Tibial nerve (tissue), 4 donors: ENCODE results near the gene UBN2. TPM values are rescaled to one million over a fixed set of nuclear protein-coding genes. Genes with fewer than 3 reads are reported as not detected.

ENCODE experiments used
- DNase-seq, 2 donors: peaks; one replicate each; pipeline ENCODE4 v3.0.0-alpha.2; 2019; ENCODE audit warnings: low spot score in 2 of 2
- H3K27ac ChIP-seq, 4 donors: fragments of 200-600 bp; sonication (generic) in 3 of 4; one replicate each; pipeline ENCODE4 v1.5.1; 2017 to 2019; ENCODE audit warnings: mild to moderate bottlenecking in 1 of 4
- H3K27me3 ChIP-seq, 2 donors: fragments of 200-600 bp; sonication (generic) in 1 of 2; one replicate each; pipeline versions ENCODE4 v1.5.1 to v1.6.0; 2017 to 2019
- H3K36me3 ChIP-seq, 3 donors: fragments of 200-600 bp; sonication (generic); one replicate each; pipeline ENCODE4 v1.5.1; 2018 to 2019
- H3K4me1 ChIP-seq, 4 donors: fragments of 200-600 bp; sonication (generic) in 3 of 4; one replicate each; pipeline ENCODE4 v1.5.1; 2017 to 2019
- H3K4me3 ChIP-seq, 4 donors: fragments of 200-600 bp; sonication (generic) in 3 of 4; one replicate each; pipeline ENCODE4 v1.5.1; 2017 to 2019; ENCODE audit warnings: mild to moderate bottlenecking in 1 of 4, moderate library complexity in 1 of 4
- H3K9me3 ChIP-seq, 4 donors: fragments of 200-600 bp; sonication (generic) in 3 of 4; one replicate each; pipeline ENCODE4 v1.5.1; 2017 to 2019
- EP300 ChIP-seq, 2 donors: sonication (generic); formaldehyde crosslinking; IDR thresholded peaks; one replicate each; pipeline ENCODE4 v1.6.1; 2017; ENCODE audit warnings: antibody characterized with exemption in 2 of 2, mild to moderate bottlenecking in 1 of 2
- POLR2A ChIP-seq, 2 donors: fragments of 450-650 bp; IDR thresholded peaks; one replicate each; pipeline ENCODE4 v1.6.1; 2017; ENCODE audit warnings: antibody characterized with exemption in 2 of 2, mild to moderate bottlenecking in 2 of 2, moderate library complexity in 2 of 2
- WGBS, 2 donors: methylation state at CpG; one replicate each; pipeline ENCODE4 v1.1.5; 2018; 5-methylcytosine and 5-hydroxymethylcytosine counted together
- total RNA-seq, 4 donors: library from RNA; depleted of rRNA; stranded (reverse); fragments of >200 nt; gene quantifications; one replicate each; pipeline ENCODE4 v1.1.0, GENCODE V29; 2016
- TF ChIP-seq, protein P1 (sequence below), 5 experiments: fragments of 200-600 bp in 3 of 5; fragments of 450-650 bp in 2 of 5; sonication (generic) in 3 of 5; IDR thresholded peaks; one replicate each; pipeline ENCODE4 v1.5.1; 2016 to 2019; ENCODE audit warnings: antibody characterized with exemption in 5 of 5, mild to moderate bottlenecking in 3 of 5, moderate library complexity in 2 of 5

UBN2 gene
- total RNA-seq, 4 donors from 2014 or later: 16.7 to 20.9 (median 19.2) TPM

DNA sequence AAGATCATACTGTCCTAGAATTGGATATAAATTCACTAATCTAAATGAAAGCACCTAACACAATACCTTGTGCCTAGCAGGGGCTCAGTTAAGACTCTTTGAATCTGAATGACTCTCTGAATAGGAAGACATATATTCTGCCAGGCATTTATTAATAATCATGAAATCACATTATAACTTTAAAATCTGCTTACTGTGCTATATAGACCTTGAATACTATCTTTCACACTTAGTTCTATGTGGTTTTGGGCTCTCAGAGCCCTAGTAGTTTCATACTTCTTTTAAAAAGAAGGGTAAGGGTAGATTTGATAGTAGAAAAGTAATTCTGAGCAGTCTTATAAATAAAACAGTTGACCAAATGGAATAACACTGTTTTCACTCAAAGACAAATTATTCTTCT is 10.2 kb downstream of the UBN2 start:
- no peak for TF ChIP-seq EP300 (IDR thresholded peaks at IDR 0.05)
- TF ChIP-seq, protein P1, sequence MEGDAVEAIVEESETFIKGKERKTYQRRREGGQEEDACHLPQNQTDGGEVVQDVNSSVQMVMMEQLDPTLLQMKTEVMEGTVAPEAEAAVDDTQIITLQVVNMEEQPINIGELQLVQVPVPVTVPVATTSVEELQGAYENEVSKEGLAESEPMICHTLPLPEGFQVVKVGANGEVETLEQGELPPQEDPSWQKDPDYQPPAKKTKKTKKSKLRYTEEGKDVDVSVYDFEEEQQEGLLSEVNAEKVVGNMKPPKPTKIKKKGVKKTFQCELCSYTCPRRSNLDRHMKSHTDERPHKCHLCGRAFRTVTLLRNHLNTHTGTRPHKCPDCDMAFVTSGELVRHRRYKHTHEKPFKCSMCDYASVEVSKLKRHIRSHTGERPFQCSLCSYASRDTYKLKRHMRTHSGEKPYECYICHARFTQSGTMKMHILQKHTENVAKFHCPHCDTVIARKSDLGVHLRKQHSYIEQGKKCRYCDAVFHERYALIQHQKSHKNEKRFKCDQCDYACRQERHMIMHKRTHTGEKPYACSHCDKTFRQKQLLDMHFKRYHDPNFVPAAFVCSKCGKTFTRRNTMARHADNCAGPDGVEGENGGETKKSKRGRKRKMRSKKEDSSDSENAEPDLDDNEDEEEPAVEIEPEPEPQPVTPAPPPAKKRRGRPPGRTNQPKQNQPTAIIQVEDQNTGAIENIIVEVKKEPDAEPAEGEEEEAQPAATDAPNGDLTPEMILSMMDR (IDR thresholded peaks at IDR 0.05): no peak
- TF ChIP-seq POLR2A (IDR thresholded peaks at IDR 0.05): no peak
- H3K36me3 ChIP-seq: peaks cover 0 to 85% (median 3%) of the 10 kb centered on the region in 3 donors

DNA sequence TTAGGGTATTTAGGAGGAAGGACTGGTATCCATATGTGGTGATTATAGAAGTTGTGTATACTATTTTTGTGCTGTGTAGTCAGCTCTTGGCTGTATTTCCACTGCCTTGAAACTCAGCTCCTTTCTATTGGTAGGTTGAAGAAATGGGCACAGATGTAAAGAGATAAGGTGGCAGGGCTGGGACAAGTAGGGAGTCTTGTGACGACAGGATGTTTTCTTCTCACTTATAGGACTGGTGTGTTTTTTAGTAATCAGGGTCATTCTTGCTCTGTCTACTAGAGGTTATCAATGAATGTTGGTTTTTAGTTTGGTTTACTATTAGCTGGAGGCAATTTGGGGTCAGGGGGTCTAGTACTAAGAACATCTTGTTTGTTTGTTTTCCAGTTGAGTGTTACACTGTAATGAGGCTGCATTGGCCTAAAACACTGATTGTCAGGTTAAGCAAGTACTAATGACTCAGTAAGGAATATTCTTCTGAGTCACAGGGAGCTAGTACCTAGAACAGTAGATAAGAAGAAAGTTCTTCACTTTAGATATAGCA is 11.8 kb downstream of the UBN2 start:
- Histone ChIP-seq H3K4me1 (peaks cover 0 to 21% (median 1%) of the 10 kb centered on the region in 4 donors), H3K36me3 (peaks cover 0 to 88% (median 3%) of the 10 kb centered on the region in 3 donors), H3K27ac (no peak overlapping the region), H3K9me3 (no peaks in the 10 kb centered on the region), H3K4me3 (no peak overlapping the region), H3K27me3 (no peaks in the 10 kb centered on the region)
- WGBS, 2 donors: 59 to 65% methylated on average over 1 of the region's 1 CpG
- no peak for DNase-seq
- no peak for TF ChIP-seq POLR2A (IDR thresholded peaks at IDR 0.05)
- no peak for TF ChIP-seq EP300 (IDR thresholded peaks at IDR 0.05)
- TF ChIP-seq, protein P1 (IDR thresholded peaks at IDR 0.05): no peak

More for the DNA sequence above, 10.2 kb downstream of the UBN2 start:
- H3K27ac ChIP-seq: no peak overlapping the region
- H3K4me1 ChIP-seq: peaks cover 0 to 21% (median 1%) of the 10 kb centered on the region in 4 donors
- DNase-seq: no peak
- H3K4me3 ChIP-seq: no peak overlapping the region
- no peaks in the 10 kb centered on the region for H3K9me3 ChIP-seq
- no peaks in the 10 kb centered on the region for H3K27me3 ChIP-seq

DNA sequence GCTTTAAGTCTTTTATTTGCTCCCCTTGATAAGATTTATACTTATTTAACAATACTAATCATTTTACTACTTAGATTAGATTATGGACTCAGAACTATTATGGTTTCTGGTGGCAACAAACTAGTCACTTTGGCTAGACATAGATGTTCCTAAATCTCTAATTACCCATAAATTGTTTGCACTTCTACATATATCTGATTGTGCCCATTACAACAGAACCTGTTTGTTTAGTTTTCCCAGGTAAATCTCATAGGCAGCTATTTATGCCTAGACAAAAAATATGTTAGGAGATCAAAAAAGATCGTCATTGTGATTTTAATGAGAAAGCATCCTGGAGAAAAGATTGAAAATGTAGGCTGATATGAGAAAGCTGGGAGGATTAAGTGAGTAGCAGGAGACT is 14.4 kb downstream of the UBN2 start:
- H3K4me3 ChIP-seq: no peak overlapping the region

DNA sequence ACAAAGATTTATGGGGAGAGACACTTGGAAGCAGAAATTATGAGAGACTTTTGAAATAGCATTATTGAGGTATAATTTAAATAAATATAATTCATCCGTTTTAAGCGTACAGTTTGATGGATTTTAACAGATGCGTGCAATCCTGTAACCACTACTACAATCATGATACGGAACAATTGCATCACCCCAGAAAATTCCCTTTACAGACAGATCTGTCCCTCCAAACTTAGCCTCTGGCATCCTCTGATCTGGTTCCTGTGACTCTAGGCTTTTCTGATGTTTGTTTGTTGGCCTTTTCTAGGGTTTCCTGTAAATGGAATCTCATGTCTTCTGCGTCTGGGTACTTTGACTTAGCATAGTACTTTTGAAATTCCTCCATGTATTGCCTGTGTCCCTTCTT is 15.5 kb downstream of the UBN2 start:
- WGBS, 2 donors: 94 to 97% methylated on average over 5 of the region's 5 CpGs

More for the DNA sequence above, 14.4 kb downstream of the UBN2 start:
- Histone ChIP-seq H3K9me3 (no peaks in the 10 kb centered on the region), H3K36me3 (peaks cover 0 to 80% (median 0%) of the 10 kb centered on the region in 3 donors), H3K27me3 (no peaks in the 10 kb centered on the region), H3K27ac (no peak overlapping the region), H3K4me1 (peaks cover 0 to 21% (median 1%) of the 10 kb centered on the region in 4 donors)
- TF ChIP-seq, protein P1 (IDR thresholded peaks at IDR 0.05): no peak
- TF ChIP-seq POLR2A (IDR thresholded peaks at IDR 0.05) (no peak), EP300 (IDR thresholded peaks at IDR 0.05) (no peak)
- DNase-seq: no peak
- 84 to 96% methylated on average over 1 of the region's 1 CpG for WGBS, 2 donors

DNA sequence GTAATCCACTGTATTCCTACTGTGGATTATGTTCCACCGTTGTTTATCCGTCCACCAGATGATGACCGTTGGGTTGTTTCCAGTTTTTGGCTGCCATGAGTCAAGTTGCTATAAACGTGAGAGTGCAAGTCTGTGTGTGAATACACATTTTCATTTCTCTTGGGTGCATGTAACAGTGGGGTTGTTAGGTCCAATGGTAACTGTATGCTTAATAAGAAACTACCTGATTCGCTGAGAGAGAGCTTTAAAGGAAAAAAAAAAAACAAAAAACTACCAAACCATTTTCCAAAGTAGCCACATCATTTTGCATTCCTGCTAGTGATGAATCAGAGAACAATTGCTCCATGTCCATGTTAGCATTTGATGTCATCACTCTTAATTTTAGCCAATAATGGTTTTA is 15.9 kb downstream of the UBN2 start:
- no peak overlapping the region for H3K4me3 ChIP-seq
- DNase-seq: no peak
- H3K36me3 ChIP-seq: peaks cover 0 to 75% (median 0%) of the 10 kb centered on the region in 3 donors
- H3K27me3 ChIP-seq: no peaks in the 10 kb centered on the region
- 84 to 89% methylated on average over 5 of the region's 5 CpGs for WGBS, 2 donors
- H3K27ac ChIP-seq: no peak overlapping the region
- peaks cover 0 to 23% (median 1%) of the 10 kb centered on the region in 4 donors for H3K4me1 ChIP-seq
- no peaks in the 10 kb centered on the region for H3K9me3 ChIP-seq
- TF ChIP-seq EP300 (IDR thresholded peaks at IDR 0.05) (no peak), POLR2A (IDR thresholded peaks at IDR 0.05) (no peak)
- TF ChIP-seq, protein P1 (IDR thresholded peaks at IDR 0.05): no peak

More for the DNA sequence above, 15.5 kb downstream of the UBN2 start:
- H3K4me1 ChIP-seq: peaks cover 0 to 21% (median 1%) of the 10 kb centered on the region in 4 donors
- DNase-seq: no peak
- H3K9me3 ChIP-seq: no peaks in the 10 kb centered on the region
- peaks cover 0 to 75% (median 0%) of the 10 kb centered on the region in 3 donors for H3K36me3 ChIP-seq
- TF ChIP-seq POLR2A (IDR thresholded peaks at IDR 0.05) (no peak), EP300 (IDR thresholded peaks at IDR 0.05) (no peak)
- no peaks in the 10 kb centered on the region for H3K27me3 ChIP-seq
- H3K4me3 ChIP-seq: no peak overlapping the region
- no peak overlapping the region for H3K27ac ChIP-seq
